ENCODE measurements around the gene NLE1.
"Not testable (repeated sequence)": the region's sequence is repeated elsewhere in the genome, so short reads cannot be mapped to it uniquely, and the experiment has no call there.

DNA sequence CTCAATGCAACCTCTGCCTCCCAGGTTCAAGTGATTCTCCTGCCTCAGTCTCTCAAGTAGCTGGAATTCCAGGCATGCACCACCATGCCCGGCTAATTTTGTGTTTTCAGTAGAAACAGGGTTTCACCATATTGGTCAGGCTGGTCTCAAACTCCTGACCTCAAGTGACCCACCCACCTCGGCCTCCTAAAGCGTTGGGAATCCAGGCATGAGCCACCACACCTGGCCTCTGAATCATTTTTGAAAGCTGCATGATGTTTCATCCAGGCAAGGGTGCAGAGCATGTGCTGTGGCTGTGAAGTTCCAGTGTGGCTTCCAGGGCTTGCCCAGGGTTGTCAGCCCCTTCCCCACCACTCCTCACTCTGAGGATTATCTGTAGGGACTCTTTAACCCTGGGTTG, 30.2 kb upstream of the NLE1 start:
- not testable (repeated sequence) for TF ChIP-seq CTCF, POLR2A (IDR thresholded peaks at IDR 0.05)

Measured in Peyer's patch (tissue), 4 donors.